IMR-90 (cell line): ENCODE results near the gene NEK6. TPM values are rescaled to one million over a fixed set of nuclear protein-coding genes. Genes with fewer than 3 reads are reported as not detected.

Experiments used
- ATAC-seq: fragments of 200-7000 bp; cut with Tn5 transposase; 2 replicates; pipeline ENCODE4 v1.9.1; 2020; ENCODE audit warnings: low read depth, mild to moderate bottlenecking, moderate library complexity
- BruUV-seq: library from RNA; stranded (reverse); fragments of 400-500 nt; replicated peaks from 2 replicates; lab custom pipeline; 2021; lab: Mats Ljungman, UMichigan
- CTCF ChIA-PET: fragments of 300-600 bp; formaldehyde crosslinking; extraction: SDS; loops from one replicate; lab custom pipeline; 2021; ENCODE audit warnings: antibody characterized with exemption; lab: Yijun Ruan, JAX
- POLR2A ChIA-PET: fragments of 300-600 bp; sonication (Branson Sonifier 250); formaldehyde crosslinking; loops from one replicate; lab custom pipeline; 2022; ENCODE audit warnings: antibody characterized with exemption; ENCODE audit not compliant: unreplicated experiment; lab: Charles Lee
- DNase-seq: peaks from one replicate; pipeline ENCODE4 v3.0.0; 2013
- H2AFZ ChIP-seq: replicated peaks from 2 replicates; pipeline ENCODE3; 2013; ENCODE audit warnings: low read length, mild to moderate bottlenecking; ENCODE audit not compliant: poor library complexity
- H2AK5ac ChIP-seq: 2 replicates; pipeline ENCODE4 v1.6.1; 2013; ENCODE audit warnings: low read depth, low read length, inconsistent platforms
- H2AK9ac ChIP-seq: replicated peaks from 2 replicates; pipeline ENCODE3; 2013; ENCODE audit warnings: mild to moderate bottlenecking, low read depth, low read length, moderate library complexity; ENCODE audit not compliant: poor library complexity
- H2BK120ac ChIP-seq: 2 replicates; pipeline ENCODE4 v1.6.1; 2013; ENCODE audit warnings: low read depth, low read length, inconsistent platforms
- H2BK15ac ChIP-seq: 3 replicates; pipeline ENCODE4 v1.6.1; 2013; ENCODE audit warnings: low read depth, low read length, inconsistent platforms
- H2BK20ac ChIP-seq: 2 replicates; pipeline ENCODE4 v1.6.1; 2013; ENCODE audit warnings: low read depth, mild to moderate bottlenecking, inconsistent platforms, low read length, moderate library complexity
- H2BK5ac ChIP-seq: 2 replicates; pipeline ENCODE4 v1.6.1; 2013; ENCODE audit warnings: mild to moderate bottlenecking, low read depth, low read length, inconsistent platforms; ENCODE audit not compliant: poor library complexity, severe bottlenecking
- H3K14ac ChIP-seq: replicated peaks from 2 replicates; pipeline ENCODE4 v1.6.1; 2013; ENCODE audit warnings: low read depth, low read length, inconsistent platforms
- H3K18ac ChIP-seq: 2 replicates; pipeline ENCODE4 v1.6.1; 2013; ENCODE audit warnings: low read depth, low read length, control low read depth
- H3K23ac ChIP-seq: 2 replicates; pipeline ENCODE4 v1.6.1; 2013; ENCODE audit warnings: low read depth, low read length, inconsistent platforms
- H3K27ac ChIP-seq: 2 replicates; pipeline ENCODE4 v1.5.1; 2013; ENCODE audit warnings: mild to moderate bottlenecking, control low read depth, low read length; ENCODE audit not compliant: insufficient read depth
- H3K27me3 ChIP-seq: 2 replicates; pipeline ENCODE4 v1.6.1; 2013; ENCODE audit warnings: low read length; ENCODE audit not compliant: control insufficient read depth, insufficient read depth
- H3K36me3 ChIP-seq: 2 replicates; pipeline ENCODE4 v1.6.1; 2013; ENCODE audit warnings: low read length, mixed read lengths; ENCODE audit not compliant: control insufficient read depth, insufficient read depth
- H3K4ac ChIP-seq: 2 replicates; pipeline ENCODE4 v1.6.1; 2013; ENCODE audit warnings: low read depth, low read length, inconsistent platforms
- H3K4me1 ChIP-seq: 2 replicates; pipeline ENCODE4 v1.6.1; 2013; ENCODE audit warnings: low read length, mixed read lengths; ENCODE audit not compliant: control insufficient read depth, insufficient read depth
- H3K4me2 ChIP-seq: 2 replicates; pipeline ENCODE4 v1.6.1; 2013; ENCODE audit warnings: low read depth, mild to moderate bottlenecking, control low read depth, low read length, moderate library complexity
- H3K4me3 ChIP-seq: 2 replicates; pipeline ENCODE4 v1.5.1; 2013; ENCODE audit warnings: low read depth, mild to moderate bottlenecking, control low read depth, low read length, moderate library complexity; ENCODE audit not compliant: insufficient read depth
- H3K56ac ChIP-seq: 2 replicates; pipeline ENCODE4 v1.6.1; 2013; ENCODE audit warnings: low read length, inconsistent platforms; ENCODE audit not compliant: insufficient read depth; ENCODE audit errors: extremely low read depth
- H3K79me1 ChIP-seq, 2 experiments: 2 replicates each; pipeline ENCODE4 v1.6.1; 2013; ENCODE audit warnings: low read length in 2 of 2, inconsistent platforms in 1 of 2, low read depth in 1 of 2
- H3K9ac ChIP-seq: 2 replicates; pipeline ENCODE4 v1.6.1; 2013; ENCODE audit warnings: low read depth, low read length, control low read depth
- H3K9me1 ChIP-seq: 2 replicates; pipeline ENCODE4 v1.6.1; 2013; ENCODE audit warnings: low read length, inconsistent platforms; ENCODE audit not compliant: insufficient read depth
- H3K9me3 ChIP-seq: 2 replicates; pipeline ENCODE4 v1.6.1; 2013; ENCODE audit warnings: low read length; ENCODE audit not compliant: control insufficient read depth, insufficient read depth
- H4K20me1 ChIP-seq: 2 replicates; pipeline ENCODE4 v1.6.1; 2013; ENCODE audit warnings: low read length, inconsistent platforms; ENCODE audit not compliant: insufficient read depth
- H4K5ac ChIP-seq: 2 replicates; pipeline ENCODE4 v1.6.1; 2013; ENCODE audit warnings: mild to moderate bottlenecking, low read depth, low read length, control low read depth
- H4K8ac ChIP-seq, 2 experiments: 2 replicates each; pipeline ENCODE4 v1.6.1; 2013; ENCODE audit warnings: low read depth in 2 of 2, low read length in 2 of 2, control low read depth in 1 of 2, inconsistent platforms in 1 of 2
- H4K91ac ChIP-seq: 2 replicates; pipeline ENCODE4 v1.6.1; 2013; ENCODE audit warnings: low read depth, low read length, inconsistent platforms; ENCODE audit not compliant: insufficient read depth
- CEBPB ChIP-seq: IDR thresholded peaks from 2 replicates; pipeline ENCODE4 v1.6.1; 2012; ENCODE audit warnings: low read depth, low read length, improper control_type of control experiment
- CHD1 ChIP-seq: IDR thresholded peaks from 2 replicates; pipeline ENCODE4 v1.6.1; 2012; ENCODE audit warnings: low read depth, low read length, improper control_type of control experiment
- FOS ChIP-seq: fragments of 150-350 bp; IDR thresholded peaks from 2 replicates; pipeline ENCODE4 v1.6.1; 2016; ENCODE audit warnings: low read depth, low read length
- MAFK ChIP-seq: IDR thresholded peaks from 2 replicates; pipeline ENCODE4 v1.6.1; 2012; ENCODE audit warnings: low read depth, low read length, improper control_type of control experiment
- MAZ ChIP-seq: IDR thresholded peaks from 2 replicates; pipeline ENCODE4 v1.6.1; 2012; ENCODE audit warnings: low read depth, mild to moderate bottlenecking, low read length, improper control_type of control experiment, moderate library complexity, borderline replicate concordance
- MXI1 ChIP-seq: IDR thresholded peaks from 2 replicates; pipeline ENCODE4 v1.6.1; 2012; ENCODE audit warnings: low read depth, mild to moderate bottlenecking, low read length, moderate library complexity, borderline replicate concordance
- NFE2L2 ChIP-seq: fragments of 150-350 bp; IDR thresholded peaks from 2 replicates; pipeline ENCODE4 v1.6.1; 2016; ENCODE audit warnings: low read depth, mild to moderate bottlenecking, low read length
- RAD21 ChIP-seq: IDR thresholded peaks from 2 replicates; pipeline ENCODE4 v1.6.1; 2012; ENCODE audit warnings: low read length, improper control_type of control experiment
- RCOR1 ChIP-seq: IDR thresholded peaks from 2 replicates; pipeline ENCODE4 v1.6.1; 2012; ENCODE audit warnings: mild to moderate bottlenecking, low read length, improper control_type of control experiment; ENCODE audit not compliant: insufficient replicate concordance
- RFX5 ChIP-seq: IDR thresholded peaks from 2 replicates; pipeline ENCODE4 v1.8.0; 2012; ENCODE audit warnings: low read depth, mild to moderate bottlenecking, low read length, moderate library complexity
- SMC3 ChIP-seq: fragments of 150-350 bp; IDR thresholded peaks from 2 replicates; pipeline ENCODE4 v1.6.1; 2016; ENCODE audit warnings: low read depth, mild to moderate bottlenecking, antibody characterized with exemption, low read length, moderate library complexity
- USF2 ChIP-seq: fragments of 150-350 bp; IDR thresholded peaks from 2 replicates; pipeline ENCODE4 v1.6.1; 2017; ENCODE audit warnings: mild to moderate bottlenecking, antibody characterized with exemption, low read length, low read depth
- WGBS, 2 experiments: methylation state at CpG; one replicate each; pipeline versions ENCODE4 v1.1.5 to v1.1.7; 2013; ENCODE audit warnings: missing lambda C conversion rate in 2 of 2; ENCODE audit not compliant: insufficient read length in 1 of 2; ENCODE audit errors: extremely low coverage in 2 of 2; 5-methylcytosine and 5-hydroxymethylcytosine counted together
- dilution Hi-C: fragments of 300-500 bp; cut with HindIII; formaldehyde crosslinking; loops from one replicate; pipeline ENCODE4 v1.14.3; 2018; ENCODE audit warnings: low sequenced_read_pairs; ENCODE audit not compliant: unreplicated experiment
- in situ Hi-C: fragments of 300-500 bp; cut with MboI; formaldehyde crosslinking; loops from 3 replicates; pipeline ENCODE4 v1.14.3; 2019; ENCODE audit warnings: low sequenced_read_pairs, inconsistent platforms, mixed read lengths
- intact Hi-C: fragments of 100-400 bp; cut with micrococcal nuclease; formaldehyde crosslinking; loops from 2 replicates; pipeline ENCODE4 v1.10.0; 2022
- polyA plus RNA-seq, 3 experiments: library from polyadenylated mRNA; depleted of rRNA; stranded (reverse); fragments of >200 nt; gene quantifications; 2 replicates each; pipeline ENCODE4 v1.2.3, GENCODE V29; 2012; ENCODE audit warnings: low replicate concordance in 1 of 3
- total RNA-seq: library from RNA; depleted of rRNA; stranded (reverse); fragments of >200 nt; gene quantifications from 2 replicates; pipeline ENCODE4 v1.2.3, GENCODE V29; 2012
- TF ChIP-seq, protein P1 (sequence below): fragments of 150-350 bp; IDR thresholded peaks from 2 replicates; pipeline ENCODE4 v1.6.1; 2016; ENCODE audit warnings: low read depth, mild to moderate bottlenecking, low read length, moderate library complexity, borderline replicate concordance

Gene NEK6
- total and polyA plus RNA-seq, 2 of the 4 experiments (the other 2 are of a cell fraction), result 79.9 to 112 TPM

GRCh38 chr9:124347968-124348358 lies 90.2 kb downstream of the NEK6 start:
- POLR2A ChIA-PET, result interaction anchor here (0.6 kb wide), 1 partner anchor 236 kb away, joined by 25 read pairs; no protein-coding TSS in a partner anchor
- no TSS peak for BruUV-seq
- Histone ChIP-seq H3K4me3 (no peak overlapping the region), H4K8ac (no peak overlapping the region), H2AK5ac (no peak overlapping the region), H2AFZ (no peak overlapping the region), H3K4me2 (no peak overlapping the region), H2BK120ac (no peak overlapping the region), H3K14ac (no peak overlapping the region), H3K79me1 (peaks cover 26 to 77% of the 10 kb centered on the region in 2 experiments), H2BK5ac (no peak overlapping the region), H3K9me3 (no peaks in the 10 kb centered on the region), H3K27me3 (no peaks in the 10 kb centered on the region), H4K20me1 (peaks cover 26% of the 10 kb centered on the region), H2AK9ac (no peak overlapping the region), H3K9me1 (0 out of 2 replicates have a peak, but pooled peaks cover 4% of the 10 kb centered on the region), H3K36me3 (peaks cover 87% of the 10 kb centered on the region), H4K5ac (no peak overlapping the region), H3K4ac (no peak overlapping the region), H3K9ac (no peak overlapping the region), H3K18ac (no peak overlapping the region), H4K91ac (no peak overlapping the region), H3K23ac (no peak overlapping the region), H3K4me1 (peaks cover 6% of the 10 kb centered on the region), H2BK20ac (no peak overlapping the region), H2BK15ac (no peak overlapping the region), H3K27ac (no peak overlapping the region), H3K56ac (no peak overlapping the region)
- intact Hi-C loops, result no loop called here
- no peak for ATAC-seq
- in situ Hi-C loops, result no loop called here
- 100% methylated on average over 1 of the region's 8 CpGs; no CpG with 5 or more reads in 1 of the 2 experiments for WGBS, 2 experiments
- dilution Hi-C loops, result no loop called here
- DNase-seq, result no peak
- no peak for TF ChIP-seq MAZ
- TF ChIP-seq MAFK, result no peak
- TF ChIP-seq RFX5, result no peak
- TF ChIP-seq CEBPB, result no peak
- no peak for TF ChIP-seq CHD1
- TF ChIP-seq MXI1, result no peak
- no peak for TF ChIP-seq RAD21
- TF ChIP-seq USF2, result no peak
- TF ChIP-seq, protein P1, sequence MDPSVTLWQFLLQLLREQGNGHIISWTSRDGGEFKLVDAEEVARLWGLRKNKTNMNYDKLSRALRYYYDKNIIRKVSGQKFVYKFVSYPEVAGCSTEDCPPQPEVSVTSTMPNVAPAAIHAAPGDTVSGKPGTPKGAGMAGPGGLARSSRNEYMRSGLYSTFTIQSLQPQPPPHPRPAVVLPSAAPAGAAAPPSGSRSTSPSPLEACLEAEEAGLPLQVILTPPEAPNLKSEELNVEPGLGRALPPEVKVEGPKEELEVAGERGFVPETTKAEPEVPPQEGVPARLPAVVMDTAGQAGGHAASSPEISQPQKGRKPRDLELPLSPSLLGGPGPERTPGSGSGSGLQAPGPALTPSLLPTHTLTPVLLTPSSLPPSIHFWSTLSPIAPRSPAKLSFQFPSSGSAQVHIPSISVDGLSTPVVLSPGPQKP, result no peak
- no peak for TF ChIP-seq FOS
- no peak for TF ChIP-seq SMC3
- no peak for TF ChIP-seq NFE2L2
- no peak for TF ChIP-seq RCOR1
- CTCF ChIA-PET, result interaction anchor here (1.2 kb wide), 1 partner anchor 221 kb away, joined by 3 read pairs; no protein-coding TSS in a partner anchor
